Small intestine (tissue), 7 donors: ENCODE results near the gene BMAL2. TPM values are rescaled to one million over a fixed set of nuclear protein-coding genes. Genes with fewer than 3 reads are reported as not detected.
A peak's percentile ranks its signal among the peaks of the same experiment; 100 is the strongest.

Experiments
- DNase-seq, 2 donors: peaks; one replicate each; pipeline versions ENCODE4 v3.0.0 to v3.0.0-alpha.2; 2013
- FAIRE-seq: peaks from 2 replicates; lab custom pipeline; 2012; peaks lifted over from hg19 to GRCh38; lab: Jason Lieb, UNC
- H3K27ac ChIP-seq, 3 donors: one replicate each; pipeline ENCODE4 v1.5.1; 2013; ENCODE audit warnings: low read length in 2 of 3, mild to moderate bottlenecking in 2 of 3, control low read depth in 1 of 3, inconsistent platforms in 1 of 3, low read depth in 1 of 3, moderate library complexity in 1 of 3
- H3K27me3 ChIP-seq, 3 donors: one replicate each; pipeline ENCODE4 v1.6.1; 2013; ENCODE audit warnings: low read length in 3 of 3, inconsistent platforms in 1 of 3; ENCODE audit not compliant: control insufficient read depth in 3 of 3, insufficient read depth in 3 of 3
- H3K36me3 ChIP-seq, 3 donors: one replicate each; pipeline ENCODE4 v1.6.1; 2013; ENCODE audit warnings: low read length in 3 of 3, inconsistent platforms in 1 of 3, low read depth in 1 of 3, mild to moderate bottlenecking in 1 of 3, moderate library complexity in 1 of 3; ENCODE audit not compliant: control insufficient read depth in 3 of 3, insufficient read depth in 2 of 3
- H3K4me1 ChIP-seq, 3 donors: one replicate each; pipeline ENCODE4 v1.6.1; 2013; ENCODE audit warnings: low read length in 2 of 3, inconsistent platforms in 1 of 3, low read depth in 1 of 3, mild to moderate bottlenecking in 1 of 3, moderate library complexity in 1 of 3; ENCODE audit not compliant: control insufficient read depth in 3 of 3, insufficient read depth in 2 of 3
- H3K4me3 ChIP-seq, 3 donors: one replicate each; pipeline ENCODE4 v1.5.1; 2013; ENCODE audit warnings: low read length in 3 of 3, control low read depth in 1 of 3, inconsistent platforms in 1 of 3, low read depth in 1 of 3, mild to moderate bottlenecking in 1 of 3, moderate library complexity in 1 of 3
- H3K9me3 ChIP-seq, 2 donors: one replicate each; pipeline ENCODE4 v1.6.1; 2013; ENCODE audit warnings: low read depth in 1 of 2, low read length in 1 of 2; ENCODE audit not compliant: control insufficient read depth in 2 of 2, insufficient read depth in 1 of 2
- WGBS, 3 donors: extraction: QIAGEN DNeasy Blood & Tissue Kit; methylation state at CpG; one replicate each; pipeline ENCODE4 v1.1.7; 2013; 5-methylcytosine and 5-hydroxymethylcytosine counted together
- polyA plus RNA-seq, 4 donors: library from polyadenylated mRNA; stranded (reverse) in 3 of 4; unstranded in 1 of 4; fragments of 200-250 nt in 3 of 4; fragments of 120-200 nt in 1 of 4; gene quantifications; one replicate each; pipeline versions ENCODE4 v1.2.1 to v1.2.3, GENCODE V29; 2013
- donor health status: healthy with polysubstance abuse.
- donor health status: control.
- donor health status: control.
- donor health status: Bipolar disorder and iron deficiency.
- donor health status: healthy.

BMAL2 gene
- polyA plus RNA-seq, 4 donors, result 1.4 to 5.6 (median 3.8) TPM

GRCh38 chr12:27305673-27306456, 26.8 kb upstream of the BMAL2 start:
- Histone ChIP-seq H3K9me3 (no peaks in the 10 kb centered on the region), H3K27me3 (no peaks in the 10 kb centered on the region), H3K27ac (no peak overlapping the region), H3K4me1 (peaks cover 0 to 3% (median 0%) of the 10 kb centered on the region in 3 donors), H3K36me3 (peaks cover 4 to 11% (median 6%) of the 10 kb centered on the region in 3 donors), H3K4me3 (no peak overlapping the region)
- 74 to 91% (median 82%) methylated on average over 1 of the region's 1 CpG for WGBS, 3 donors
- FAIRE-seq (peak; percentile 85), DNase-seq (peak; percentile 24 to 42)

- DNase-seq (no peak), FAIRE-seq (no peak)
- H3K36me3 ChIP-seq, result peaks cover 2 to 12% (median 4%) of the 10 kb centered on the region in 3 donors
- H3K4me3 ChIP-seq, result no peak overlapping the region
- no peaks in the 10 kb centered on the region for H3K9me3 ChIP-seq
- no peaks in the 10 kb centered on the region for H3K4me1 ChIP-seq
- 85 to 94% (median 86%) methylated on average over 2 of the region's 2 CpGs for WGBS, 3 donors
- H3K27me3 ChIP-seq, result no peaks in the 10 kb centered on the region
- H3K27ac ChIP-seq, result no peak overlapping the region
Observed at GRCh38 chr12:27309293-27309994, 23.2 kb upstream of the BMAL2 start.

- FAIRE-seq (no peak), DNase-seq (no peak)
- no peak overlapping the region for H3K4me3 ChIP-seq
- 97% methylated on average over 1 of the region's 1 CpG for WGBS, 3 donors
- no peak overlapping the region for H3K27ac ChIP-seq
- H3K4me1 ChIP-seq, result no peaks in the 10 kb centered on the region
- peaks cover 2 to 12% (median 4%) of the 10 kb centered on the region in 3 donors for H3K36me3 ChIP-seq
- H3K27me3 ChIP-seq, result no peaks in the 10 kb centered on the region
- H3K9me3 ChIP-seq, result no peaks in the 10 kb centered on the region
Observed at GRCh38 chr12:27309995-27310315, 22.7 kb upstream of the BMAL2 start.

GRCh38 chr12:27316947-27317346, 15.7 kb upstream of the BMAL2 start:
- FAIRE-seq (no peak), DNase-seq (no peak)
- Histone ChIP-seq H3K27ac (no peak overlapping the region), H3K36me3 (peaks cover 2 to 15% (median 11%) of the 10 kb centered on the region in 3 donors), H3K27me3 (no peaks in the 10 kb centered on the region), H3K4me1 (no peaks in the 10 kb centered on the region), H3K9me3 (no peaks in the 10 kb centered on the region), H3K4me3 (no peak overlapping the region)
- 89 to 98% (median 95%) methylated on average over 1 of the region's 1 CpG for WGBS, 3 donors

- Histone ChIP-seq H3K27me3 (no peaks in the 10 kb centered on the region), H3K27ac (no peak overlapping the region), H3K9me3 (no peaks in the 10 kb centered on the region), H3K36me3 (peaks cover 5 to 15% (median 13%) of the 10 kb centered on the region in 3 donors), H3K4me3 (no peak overlapping the region), H3K4me1 (no peaks in the 10 kb centered on the region)
- WGBS, 3 donors, result 34 to 39% (median 39%) methylated on average over 1 of the region's 1 CpG
- no peak for FAIRE-seq
- DNase-seq, result no peak
Observed at GRCh38 chr12:27319409-27319808, 13.2 kb upstream of the BMAL2 start.

- Histone ChIP-seq H3K4me3 (no peak overlapping the region), H3K27ac (no peak overlapping the region), H3K36me3 (peaks cover 5 to 15% (median 13%) of the 10 kb centered on the region in 3 donors), H3K27me3 (no peaks in the 10 kb centered on the region), H3K9me3 (no peaks in the 10 kb centered on the region), H3K4me1 (no peaks in the 10 kb centered on the region)
- DNase-seq (no peak), FAIRE-seq (no peak)
- WGBS, 3 donors, result 96 to 100% (median 96%) methylated on average over 2 of the region's 2 CpGs
Observed at GRCh38 chr12:27319848-27320247, 12.8 kb upstream of the BMAL2 start.

GRCh38 chr12:27324530-27324929, 8.1 kb upstream of the BMAL2 start:
- no peaks in the 10 kb centered on the region for H3K27me3 ChIP-seq
- H3K9me3 ChIP-seq, result no peaks in the 10 kb centered on the region
- FAIRE-seq (no peak), DNase-seq (no peak)
- H3K4me1 ChIP-seq, result no peaks in the 10 kb centered on the region
- peaks cover 3 to 10% (median 5%) of the 10 kb centered on the region in 3 donors for H3K36me3 ChIP-seq
- no peak overlapping the region for H3K27ac ChIP-seq
- no peak overlapping the region for H3K4me3 ChIP-seq

GRCh38 chr12:27330846-27331245, 1.8 kb upstream of the BMAL2 start:
- WGBS, 3 donors, result 18 to 67% (median 55%) methylated on average over 1 of the region's 1 CpG
- H3K4me3 ChIP-seq, result no peak overlapping the region
- no peaks in the 10 kb centered on the region for H3K27me3 ChIP-seq
- FAIRE-seq, result no peak
- H3K27ac ChIP-seq, result no peak overlapping the region
- H3K36me3 ChIP-seq, result no peaks in the 10 kb centered on the region
- H3K9me3 ChIP-seq, result no peaks in the 10 kb centered on the region
- DNase-seq, result no peak
- H3K4me1 ChIP-seq, result peaks cover 0 to 9% (median 5%) of the 10 kb centered on the region in 3 donors
